ENCODE data around the gene WDFY4. TPM values are rescaled to one million over a fixed set of nuclear protein-coding genes. Genes with fewer than 3 reads are reported as not detected.

WDFY4 gene
- total RNA-seq, 8 experiments from 2014 or later, result 0.05 to 2.0 (median 0.13) TPM; not detected in 1

DNA sequence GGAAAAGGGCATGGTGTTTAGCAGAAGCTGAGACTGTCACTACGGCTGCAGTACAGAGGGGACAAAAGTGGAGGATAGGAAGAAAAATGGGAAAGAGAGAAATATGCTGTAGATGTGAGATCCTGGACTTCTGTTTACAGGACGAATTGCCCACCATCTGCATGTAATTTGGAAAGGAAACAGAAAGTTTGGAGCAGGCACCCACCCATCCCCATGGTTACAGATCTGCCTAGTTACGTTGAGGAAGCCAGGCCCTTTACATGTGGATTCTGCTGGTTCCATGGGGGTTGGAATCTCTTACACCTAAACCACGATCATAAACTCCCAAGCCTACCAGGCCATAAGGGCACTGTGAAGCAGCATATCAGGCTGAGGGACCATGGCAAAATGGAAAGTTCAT, 84.3 kb downstream of the WDFY4 start:
- H3K4me1 ChIP-seq (replicated peaks in 1 of 2), result no peaks in the 10 kb centered on the region
- WGBS, 10 experiments, result 27 to 94% (median 68%) methylated on average over 1 to 4 of the region's 4 CpGs; no CpG with 5 or more reads in 3 of the 10 experiments
- in situ Hi-C loops (cut with MboI; ENCODE audit: low pct_unique_long_range_greater_than_20kb in 2 of 9, low sequenced_read_pairs in 9 of 9, unreplicated experiment in 9 of 9), result no loop called here

DNA sequence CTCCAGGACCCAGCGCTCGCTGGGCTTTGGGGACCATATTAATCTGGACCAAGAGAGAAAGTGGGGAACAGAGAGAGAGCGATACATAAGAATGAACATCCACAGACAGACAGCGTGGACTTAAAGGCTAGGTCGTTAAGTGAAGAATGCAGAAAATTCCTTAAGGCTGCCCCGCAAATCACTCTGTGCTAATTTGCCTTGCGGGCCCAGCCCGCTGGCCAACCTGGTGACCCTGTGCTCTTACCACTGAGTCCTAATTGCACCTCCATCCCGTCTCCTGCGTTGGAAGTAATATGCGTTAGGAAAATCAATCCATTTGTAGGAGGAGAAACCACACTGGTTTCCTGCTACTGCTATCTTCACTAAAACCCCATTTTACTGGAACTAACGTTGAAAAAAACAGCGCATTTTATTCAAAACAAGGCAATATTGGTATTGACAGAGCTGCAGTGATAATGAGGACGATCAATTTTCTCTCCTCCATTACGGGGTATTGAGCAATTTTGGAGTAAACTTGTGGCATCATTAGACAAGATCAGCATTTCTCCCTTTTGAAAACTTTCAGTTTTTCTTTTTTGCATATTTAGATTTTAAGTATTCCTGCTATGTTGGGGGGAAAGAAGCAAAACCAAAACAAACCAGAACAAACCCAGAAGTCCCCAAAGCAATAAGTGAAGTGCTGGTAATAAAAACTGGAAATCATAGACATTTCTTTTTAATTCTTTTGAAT, 85.2 kb downstream of the WDFY4 start:
- in situ Hi-C loops (cut with MboI; ENCODE audit: low pct_unique_long_range_greater_than_20kb in 2 of 9, low sequenced_read_pairs in 9 of 9, unreplicated experiment in 9 of 9), result no loop called here
- no peak overlapping the region for H3K27ac ChIP-seq
- H3K4me1 ChIP-seq (replicated peaks in 1 of 2), result no peaks in the 10 kb centered on the region
- WGBS, 10 experiments, result 57 to 100% (median 81%) methylated on average over 1 to 12 of the region's 15 CpGs; no CpG with 5 or more reads in 1 of the 10 experiments
- H3K4me3 ChIP-seq, result no peak overlapping the region
- ATAC-seq (replicated peaks in 6 of 8), result no peak

More for the DNA sequence above, 84.3 kb downstream of the WDFY4 start:
- Histone ChIP-seq H3K4me3 (no peak overlapping the region), H3K27ac (no peak overlapping the region)
- peak in 2 of 8 experiments; percentile 29 to 57 for ATAC-seq (replicated peaks in 6 of 8)

DNA sequence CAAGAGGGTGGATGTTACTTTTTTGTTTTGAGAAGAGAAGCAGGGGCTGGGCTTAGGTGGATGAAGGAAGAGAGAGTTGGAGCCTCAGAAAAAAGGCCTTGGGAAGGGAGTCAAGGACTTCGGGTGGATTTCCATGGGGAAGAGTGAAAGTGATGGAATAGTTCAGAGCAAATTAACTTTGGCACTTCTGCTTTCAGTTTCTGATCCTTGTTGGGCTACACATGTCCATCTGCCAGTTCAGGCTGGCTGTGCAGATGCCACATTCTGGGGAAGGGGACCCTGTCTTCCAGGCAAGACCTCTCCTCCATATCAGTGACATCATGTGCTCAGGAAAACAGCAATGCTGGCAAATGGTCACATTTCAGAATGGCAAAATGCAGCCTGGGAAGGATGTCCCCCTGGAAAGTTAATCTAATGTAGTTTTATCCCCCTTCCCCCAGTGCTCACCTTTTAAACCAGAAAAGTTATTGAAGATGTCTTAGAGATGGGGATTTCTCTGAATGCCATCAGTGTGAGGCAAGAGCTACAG, 86.0 kb downstream of the WDFY4 start:
- Histone ChIP-seq H3K4me1 (replicated peaks in 1 of 2) (no peaks in the 10 kb centered on the region), H3K27ac (no peak overlapping the region), H3K4me3 (no peak overlapping the region)
- ATAC-seq (replicated peaks in 6 of 8), result no peak
- 33 to 100% (median 63%) methylated on average over 1 of the region's 1 CpG; no CpG with 5 or more reads in 4 of the 10 experiments for WGBS, 10 experiments
- in situ Hi-C loops (cut with MboI; ENCODE audit: low pct_unique_long_range_greater_than_20kb in 2 of 9, low sequenced_read_pairs in 9 of 9, unreplicated experiment in 9 of 9), result no loop called here

DNA sequence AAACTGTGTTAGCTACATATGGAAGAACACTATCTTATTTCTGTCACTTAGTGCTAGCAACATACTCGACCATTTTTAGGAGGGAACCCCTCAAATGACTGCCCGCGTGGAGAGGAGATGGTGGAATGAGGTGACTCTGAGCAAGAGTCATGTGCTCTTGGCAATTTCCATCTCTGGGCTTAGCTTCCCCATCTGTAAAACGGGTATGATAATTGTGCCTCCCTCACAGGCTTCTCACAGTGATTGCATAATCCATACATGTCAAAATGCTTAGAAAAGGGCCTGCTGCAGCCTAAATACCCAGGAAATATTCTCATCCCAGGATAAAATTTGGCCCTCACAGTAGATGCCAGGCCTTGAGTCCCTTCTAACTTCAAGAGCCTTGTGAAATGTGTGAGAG, 86.6 kb downstream of the WDFY4 start:
- no peak for ATAC-seq (replicated peaks in 6 of 8)
- H3K27ac ChIP-seq, result no peak overlapping the region
- H3K4me3 ChIP-seq, result no peak overlapping the region
- in situ Hi-C loops (cut with MboI; ENCODE audit: low pct_unique_long_range_greater_than_20kb in 2 of 9, low sequenced_read_pairs in 9 of 9, unreplicated experiment in 9 of 9), result no loop called here
- H3K4me1 ChIP-seq (replicated peaks in 1 of 2), result no peaks in the 10 kb centered on the region
- 0 to 88% (median 65%) methylated on average over 1 to 4 of the region's 4 CpGs; no CpG with 5 or more reads in 3 of the 10 experiments for WGBS, 10 experiments

DNA sequence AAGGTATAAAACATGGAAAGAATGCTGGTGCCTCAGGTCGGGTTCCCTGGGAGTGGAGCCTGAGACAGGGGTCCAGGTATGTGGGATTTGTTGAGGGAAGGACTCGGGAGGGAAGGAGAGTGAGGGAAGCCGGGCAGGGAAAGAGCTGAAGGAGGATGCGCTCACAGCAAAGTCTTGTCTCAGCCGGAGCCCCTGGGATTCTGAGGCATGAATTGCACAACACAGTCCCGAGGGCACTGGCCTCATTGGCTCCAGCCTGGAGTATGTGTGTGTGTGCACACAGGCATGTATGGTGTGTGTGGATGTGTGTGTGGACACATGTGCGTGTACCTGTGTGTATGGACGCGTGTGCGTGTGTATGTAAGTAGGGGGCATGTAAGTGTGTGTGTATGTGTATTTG, 87.4 kb downstream of the WDFY4 start:
- WGBS, 10 experiments, result 37 to 88% (median 46%) methylated on average over 1 to 5 of the region's 10 CpGs; no CpG with 5 or more reads in 3 of the 10 experiments
- no peak overlapping the region for H3K4me3 ChIP-seq
- no peaks in the 10 kb centered on the region for H3K4me1 ChIP-seq (replicated peaks in 1 of 2)
- no peak for ATAC-seq (replicated peaks in 6 of 8)
- in situ Hi-C loops (cut with MboI; ENCODE audit: low pct_unique_long_range_greater_than_20kb in 2 of 9, low sequenced_read_pairs in 9 of 9, unreplicated experiment in 9 of 9), result no loop called here
- no peak overlapping the region for H3K27ac ChIP-seq

DNA sequence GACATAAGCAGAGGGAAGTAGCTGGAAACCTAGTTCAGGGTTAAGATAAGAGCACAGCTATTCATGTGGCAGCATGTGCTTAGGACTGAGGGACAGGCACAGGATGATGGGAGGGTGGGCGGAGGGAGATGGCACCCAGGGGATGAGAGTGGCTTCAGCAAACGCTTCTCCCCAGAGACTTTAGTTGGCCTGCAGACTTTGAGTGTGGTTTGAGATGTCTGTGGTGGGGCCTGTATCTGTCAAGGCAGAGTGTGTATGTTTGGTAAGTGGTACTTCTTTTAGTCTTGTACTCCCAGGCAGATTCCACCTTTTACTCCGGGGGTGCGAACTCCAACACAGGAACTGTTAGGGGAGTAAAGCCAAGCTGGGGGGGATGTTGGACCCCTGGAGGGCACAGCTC, 88.9 kb downstream of the WDFY4 start:
- Histone ChIP-seq H3K4me1 (replicated peaks in 1 of 2) (no peaks in the 10 kb centered on the region), H3K4me3 (no peak overlapping the region), H3K27ac (no peak overlapping the region)
- ATAC-seq (replicated peaks in 6 of 8), result no peak
- in situ Hi-C loops (cut with MboI; ENCODE audit: low pct_unique_long_range_greater_than_20kb in 2 of 9, low sequenced_read_pairs in 9 of 9, unreplicated experiment in 9 of 9), result no loop called here
- 0 to 80% (median 42%) methylated on average over 1 to 3 of the region's 4 CpGs; no CpG with 5 or more reads in 7 of the 10 experiments for WGBS, 10 experiments

DNA sequence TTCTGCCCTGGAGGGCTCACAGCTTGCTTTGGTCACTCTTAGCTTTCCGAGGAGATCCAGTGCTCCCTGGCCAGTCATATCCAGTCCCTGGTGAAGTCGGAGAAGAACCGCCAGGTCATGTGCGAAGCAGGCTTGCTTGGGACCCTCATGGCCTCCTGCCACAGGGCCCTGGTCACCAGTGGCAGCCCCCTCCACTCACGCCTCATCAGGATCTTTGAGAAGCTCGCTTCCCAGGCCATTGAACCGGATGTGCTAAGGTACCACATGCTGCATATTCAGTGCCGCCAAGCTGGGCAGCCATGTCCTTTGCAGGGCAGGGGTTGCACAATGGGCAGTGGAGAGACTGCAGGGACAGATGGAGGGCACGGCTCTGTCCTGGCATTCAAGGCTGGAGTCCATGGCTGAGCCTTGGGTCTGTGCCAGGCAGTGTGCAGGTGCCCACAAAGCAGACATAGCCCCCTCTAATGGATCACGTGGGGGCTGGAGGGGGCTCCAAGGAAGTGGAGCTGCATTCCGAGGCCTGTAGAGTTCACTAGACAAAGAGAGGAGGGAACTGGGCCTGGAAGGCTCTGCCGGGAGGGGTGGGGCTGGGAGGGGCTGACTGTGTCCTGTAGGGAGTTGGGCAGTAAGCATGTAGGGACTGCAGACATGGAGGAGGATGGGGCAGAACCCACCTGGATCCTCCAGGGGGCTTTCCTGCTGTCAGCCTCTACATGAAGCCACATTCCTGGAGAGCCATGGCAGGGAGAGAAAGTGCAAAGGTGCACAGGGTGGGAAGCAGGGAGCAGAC, 89.9 kb downstream of the WDFY4 start:
- H3K27ac ChIP-seq, result no peak overlapping the region
- in situ Hi-C loops (cut with MboI; ENCODE audit: low pct_unique_long_range_greater_than_20kb in 2 of 9, low sequenced_read_pairs in 9 of 9, unreplicated experiment in 9 of 9), result no loop called here
- 72 to 100% (median 82%) methylated on average over 1 to 4 of the region's 12 CpGs; no CpG with 5 or more reads in 6 of the 10 experiments for WGBS, 10 experiments
- no peaks in the 10 kb centered on the region for H3K4me1 ChIP-seq (replicated peaks in 1 of 2)
- H3K4me3 ChIP-seq, result no peak overlapping the region
- no peak for ATAC-seq (replicated peaks in 6 of 8)

DNA sequence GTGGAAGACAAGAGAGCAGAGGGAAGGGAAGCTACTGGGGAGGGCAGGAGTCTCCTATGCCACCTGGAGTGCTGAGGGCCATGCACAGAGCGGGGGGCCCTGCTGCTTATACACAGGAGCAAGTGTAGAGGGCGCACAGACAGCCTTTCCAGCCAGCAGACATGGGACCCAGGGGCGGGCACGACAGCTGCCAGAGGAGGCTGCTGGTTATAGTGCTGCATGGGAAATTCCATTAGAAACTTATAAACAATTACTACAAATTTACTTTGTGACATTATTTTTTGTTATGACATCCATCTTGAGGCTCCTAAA, 90.5 kb downstream of the WDFY4 start:
- ATAC-seq (replicated peaks in 6 of 8), result no peak
- WGBS, 10 experiments, result 0 to 60% (median 30%) methylated on average over 1 to 2 of the region's 4 CpGs; no CpG with 5 or more reads in 7 of the 10 experiments
- Histone ChIP-seq H3K4me3 (no peak overlapping the region), H3K4me1 (replicated peaks in 1 of 2) (no peaks in the 10 kb centered on the region), H3K27ac (no peak overlapping the region)
- in situ Hi-C loops (cut with MboI; ENCODE audit: low pct_unique_long_range_greater_than_20kb in 2 of 9, low sequenced_read_pairs in 9 of 9, unreplicated experiment in 9 of 9), result no loop called here

DNA sequence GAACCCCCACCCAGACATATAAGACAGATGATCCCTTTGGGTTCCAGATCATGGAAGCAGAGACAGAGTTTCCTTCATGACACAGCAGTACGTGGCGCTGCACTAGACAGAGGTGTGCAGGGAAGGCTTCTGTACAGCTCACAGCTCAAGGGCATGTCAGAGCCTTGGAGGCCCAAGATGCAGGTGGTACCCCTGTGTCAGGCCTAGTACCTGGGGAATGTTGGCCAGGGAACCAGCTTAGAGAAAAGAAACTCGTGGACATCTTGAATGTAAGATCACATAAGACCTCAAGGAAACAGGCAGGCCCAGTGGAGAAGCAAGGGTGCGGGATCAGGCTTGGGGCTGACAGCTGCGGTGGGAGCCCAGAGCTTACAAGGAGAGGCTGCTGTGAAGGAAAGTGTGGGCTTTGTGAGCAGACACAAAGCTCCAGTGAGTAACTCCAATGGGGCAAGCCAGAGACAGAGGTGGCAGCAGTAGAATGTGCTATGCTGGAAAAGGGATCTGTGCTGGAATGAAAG, 91.4 kb downstream of the WDFY4 start:
- no peak for ATAC-seq (replicated peaks in 6 of 8)
- WGBS, 10 experiments, result 69 to 100% (median 87%) methylated on average over 1 to 4 of the region's 5 CpGs; no CpG with 5 or more reads in 5 of the 10 experiments

DNA sequence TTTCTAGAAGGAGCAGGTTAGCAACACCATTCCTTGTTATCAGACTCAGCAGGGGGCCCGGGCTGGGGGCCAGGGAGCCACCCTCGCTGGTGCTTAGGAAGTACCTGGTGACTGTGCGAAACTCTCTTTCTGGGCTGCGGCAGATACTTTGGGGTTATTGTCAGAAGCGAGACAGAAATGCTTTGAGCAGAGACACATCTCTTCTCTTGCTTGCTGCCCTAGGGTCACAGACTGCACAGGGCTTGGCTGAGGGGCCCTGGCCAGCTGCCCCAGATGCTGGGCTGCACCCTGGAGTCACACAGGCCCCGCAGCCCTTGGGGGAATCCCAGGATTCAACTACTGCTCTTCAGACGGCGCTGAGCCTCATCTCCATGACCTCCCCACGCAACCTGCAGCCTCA, 91.9 kb downstream of the WDFY4 start:
- 51 to 100% (median 54%) methylated on average over 2 to 6 of the region's 9 CpGs; no CpG with 5 or more reads in 5 of the 10 experiments for WGBS, 10 experiments
- in situ Hi-C loops (cut with MboI; ENCODE audit: low pct_unique_long_range_greater_than_20kb in 2 of 9, low sequenced_read_pairs in 9 of 9, unreplicated experiment in 9 of 9), result no loop called here
- Histone ChIP-seq H3K4me1 (replicated peaks in 1 of 2) (no peaks in the 10 kb centered on the region), H3K4me3 (no peak overlapping the region), H3K27ac (no peak overlapping the region)
- ATAC-seq (replicated peaks in 6 of 8), result no peak

More for the DNA sequence above, 91.4 kb downstream of the WDFY4 start:
- H3K4me3 ChIP-seq, result no peak overlapping the region
- H3K4me1 ChIP-seq (replicated peaks in 1 of 2), result no peaks in the 10 kb centered on the region
- H3K27ac ChIP-seq, result no peak overlapping the region
- in situ Hi-C loops (cut with MboI; ENCODE audit: low pct_unique_long_range_greater_than_20kb in 2 of 9, low sequenced_read_pairs in 9 of 9, unreplicated experiment in 9 of 9), result no loop called here

DNA sequence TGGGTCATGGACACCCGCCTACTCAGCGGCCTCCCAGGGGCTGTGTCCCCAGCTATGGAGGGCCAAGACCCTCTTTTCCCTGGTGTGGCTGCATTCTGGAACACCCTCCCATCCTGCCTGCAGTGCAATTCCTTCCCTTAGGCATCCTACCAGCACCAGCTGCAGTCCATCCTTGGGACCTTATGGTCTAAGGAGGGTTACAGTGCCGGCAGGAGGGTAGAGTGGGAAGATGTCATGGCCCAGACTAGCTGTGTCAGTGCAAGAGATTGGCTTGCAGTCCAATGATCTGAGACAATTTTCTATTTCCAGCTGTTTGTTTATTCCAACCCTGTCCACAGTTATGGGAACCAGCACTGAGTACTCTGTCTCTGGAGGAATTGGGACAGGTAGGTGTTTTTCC, 92.4 kb downstream of the WDFY4 start:
- ATAC-seq (replicated peaks in 6 of 8), result no peak
- Histone ChIP-seq H3K27ac (no peak overlapping the region), H3K4me1 (replicated peaks in 1 of 2) (no peaks in the 10 kb centered on the region), H3K4me3 (no peak overlapping the region)
- in situ Hi-C loops (cut with MboI; ENCODE audit: low pct_unique_long_range_greater_than_20kb in 2 of 9, low sequenced_read_pairs in 9 of 9, unreplicated experiment in 9 of 9), result no loop called here
- 83 to 100% (median 96%) methylated on average over 1 to 3 of the region's 3 CpGs; no CpG with 5 or more reads in 6 of the 10 experiments for WGBS, 10 experiments

DNA sequence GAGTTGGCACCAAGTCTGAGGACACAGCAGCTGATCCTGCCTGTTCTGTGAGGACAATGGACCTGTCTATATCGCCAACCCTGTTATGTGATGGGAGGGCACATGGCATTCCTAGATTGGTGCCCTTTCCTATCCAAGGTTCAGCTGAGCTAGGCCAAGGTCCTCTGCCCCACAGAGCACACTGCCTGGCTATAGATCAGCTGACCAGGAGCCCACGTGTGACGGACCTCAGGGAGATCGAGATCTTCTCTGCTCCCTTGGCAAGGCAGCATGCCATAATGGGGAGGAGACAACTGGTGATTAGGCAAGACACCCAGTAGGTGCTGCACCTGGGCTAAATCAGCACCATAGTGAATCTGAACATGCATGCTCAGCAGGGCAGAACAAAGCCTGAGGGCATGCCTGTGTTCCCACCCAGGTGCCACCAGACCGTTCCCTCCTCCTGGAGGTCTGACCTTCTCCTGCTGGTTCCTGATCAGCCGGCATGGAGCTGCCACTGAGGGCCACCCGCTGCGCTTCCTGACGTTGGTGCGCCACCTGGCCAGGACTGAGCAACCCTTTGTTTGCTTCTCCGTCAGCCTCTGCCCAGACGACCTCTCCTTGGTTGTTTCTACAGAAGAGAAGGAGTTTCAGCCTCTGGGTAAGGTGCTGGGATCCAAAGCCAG, 93.7 kb downstream of the WDFY4 start:
- Histone ChIP-seq H3K4me3 (no peak overlapping the region), H3K4me1 (replicated peaks in 1 of 2) (no peaks in the 10 kb centered on the region), H3K27ac (no peak overlapping the region)
- 40 to 92% (median 82%) methylated on average over 1 to 9 of the region's 12 CpGs; no CpG with 5 or more reads in 4 of the 10 experiments for WGBS, 10 experiments
- no peak for ATAC-seq (replicated peaks in 6 of 8)
- in situ Hi-C loops (cut with MboI; ENCODE audit: low pct_unique_long_range_greater_than_20kb in 2 of 9, low sequenced_read_pairs in 9 of 9, unreplicated experiment in 9 of 9), result no loop called here

DNA sequence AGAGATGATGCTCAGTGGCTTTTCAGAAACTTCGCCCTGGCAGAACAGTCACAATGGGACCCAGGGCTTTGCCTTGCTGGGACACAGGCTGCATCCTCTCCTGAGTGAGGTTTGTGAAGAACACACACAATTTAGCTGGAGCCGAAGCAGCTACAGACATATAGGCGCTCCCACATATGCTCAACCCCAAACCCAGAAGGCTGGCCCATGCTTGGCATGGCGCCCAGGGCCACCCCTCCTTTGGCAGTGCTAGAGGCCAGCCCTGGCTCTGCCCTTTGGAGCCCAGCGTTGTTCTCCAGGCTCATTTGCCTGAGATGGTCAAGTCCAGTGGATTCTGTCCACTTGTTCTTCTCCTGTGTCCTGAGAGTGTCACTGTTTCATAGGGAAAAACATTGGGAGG, 94.4 kb downstream of the WDFY4 start:
- Histone ChIP-seq H3K4me3 (no peak overlapping the region), H3K27ac (no peak overlapping the region), H3K4me1 (replicated peaks in 1 of 2) (no peaks in the 10 kb centered on the region)
- in situ Hi-C loops (cut with MboI; ENCODE audit: low pct_unique_long_range_greater_than_20kb in 2 of 9, low sequenced_read_pairs in 9 of 9, unreplicated experiment in 9 of 9), result no loop called here
- WGBS, 10 experiments, result 40 to 60% methylated on average over 1 to 2 of the region's 5 CpGs; no CpG with 5 or more reads in 8 of the 10 experiments
- ATAC-seq (replicated peaks in 6 of 8), result no peak
